NCI-H345 treated with DMSO at 0.1 percent for 48 hours (cell line): ENCODE measurements around the gene TECTA.
"Not testable (repeated sequence)": the region's sequence is repeated elsewhere in the genome, so short reads cannot be mapped to it uniquely, and the experiment has no call there.

ENCODE experiments used
- DNase-seq: peaks from one replicate; lab custom pipeline; 2025; ENCODE audit not compliant: unreplicated experiment; lab: John Stamatoyannopoulos, UW

The TECTA gene

DNA sequence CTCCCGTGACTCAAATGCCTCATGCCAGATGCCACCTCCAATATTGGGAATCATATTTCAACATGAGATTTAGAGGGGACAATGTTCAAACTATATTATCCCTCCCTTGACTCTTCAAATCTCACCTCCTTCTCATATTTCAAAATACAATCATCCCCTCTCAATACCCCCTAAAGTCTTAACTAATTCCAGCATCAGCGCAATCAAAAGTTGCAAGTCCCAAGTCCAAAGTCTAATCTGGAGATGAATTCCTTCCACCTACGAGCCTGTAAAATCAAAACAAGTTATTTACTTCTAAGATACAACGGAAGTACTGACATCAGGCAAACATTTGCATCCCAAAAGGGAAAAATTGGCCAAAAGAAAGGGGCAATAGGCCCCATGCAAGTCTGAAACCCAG lies 124.3 kb downstream of the TECTA start:
- no peak for DNase-seq

DNA sequence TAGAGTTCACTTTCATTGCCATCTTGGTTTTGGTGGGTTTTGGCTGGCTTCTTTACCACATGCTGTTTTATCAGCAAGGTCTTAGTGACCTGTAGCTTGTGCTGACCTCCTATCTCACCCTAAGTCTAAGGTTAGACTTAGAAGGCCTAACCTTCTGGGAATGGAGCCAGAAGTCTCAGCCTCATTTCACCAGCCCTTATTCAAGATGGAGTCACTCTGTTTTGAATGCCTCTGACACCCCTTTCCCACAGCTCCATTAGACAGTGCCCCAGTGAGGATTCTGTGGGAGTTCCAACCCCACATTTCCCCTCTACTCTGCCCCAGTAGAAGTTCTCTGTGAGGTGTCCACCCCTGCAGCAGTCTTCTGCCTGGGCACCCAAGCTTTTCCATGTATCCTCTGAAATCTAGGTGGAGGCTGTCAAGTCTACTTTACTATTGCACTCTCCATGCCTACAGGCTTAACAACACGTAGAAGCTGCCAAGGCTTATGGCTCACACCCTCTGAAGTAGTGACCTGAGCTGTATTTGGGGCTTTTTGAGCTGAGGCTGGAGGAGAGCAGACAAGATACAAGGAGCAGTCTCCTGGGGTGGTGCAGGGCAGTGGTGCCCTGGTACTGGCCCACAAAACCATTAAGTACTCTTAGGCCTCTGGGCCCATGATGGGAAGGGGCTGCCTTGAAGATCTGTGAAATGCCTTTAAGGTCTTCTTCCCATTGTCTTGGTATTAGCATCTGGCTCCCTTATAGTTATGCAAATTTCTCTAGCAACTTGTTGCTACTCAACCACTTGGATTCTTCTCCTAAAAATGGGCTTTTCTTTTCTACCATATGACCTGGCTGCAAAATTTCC lies 125.6 kb downstream of the TECTA start:
- DNase-seq, result no peak

DNA sequence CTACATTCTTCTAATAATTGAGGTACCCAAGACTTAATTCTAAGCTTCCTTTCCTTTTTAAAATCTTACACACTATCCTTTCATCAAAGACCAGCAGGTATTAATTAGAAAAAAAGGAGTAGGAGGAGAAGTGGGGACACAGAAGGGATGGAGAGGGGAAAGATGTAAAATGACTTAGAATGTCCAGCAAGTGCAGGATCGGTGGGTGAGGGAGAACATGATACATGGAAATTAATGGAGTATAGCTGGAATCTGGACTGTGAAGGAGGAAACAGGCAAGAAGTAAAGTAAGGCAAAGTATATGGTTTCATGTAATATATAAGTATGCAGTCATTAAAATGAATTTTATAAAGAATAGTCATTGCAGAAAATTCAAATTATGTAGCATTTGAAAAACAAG lies 127.8 kb downstream of the TECTA start:
- DNase-seq, result no peak

DNA sequence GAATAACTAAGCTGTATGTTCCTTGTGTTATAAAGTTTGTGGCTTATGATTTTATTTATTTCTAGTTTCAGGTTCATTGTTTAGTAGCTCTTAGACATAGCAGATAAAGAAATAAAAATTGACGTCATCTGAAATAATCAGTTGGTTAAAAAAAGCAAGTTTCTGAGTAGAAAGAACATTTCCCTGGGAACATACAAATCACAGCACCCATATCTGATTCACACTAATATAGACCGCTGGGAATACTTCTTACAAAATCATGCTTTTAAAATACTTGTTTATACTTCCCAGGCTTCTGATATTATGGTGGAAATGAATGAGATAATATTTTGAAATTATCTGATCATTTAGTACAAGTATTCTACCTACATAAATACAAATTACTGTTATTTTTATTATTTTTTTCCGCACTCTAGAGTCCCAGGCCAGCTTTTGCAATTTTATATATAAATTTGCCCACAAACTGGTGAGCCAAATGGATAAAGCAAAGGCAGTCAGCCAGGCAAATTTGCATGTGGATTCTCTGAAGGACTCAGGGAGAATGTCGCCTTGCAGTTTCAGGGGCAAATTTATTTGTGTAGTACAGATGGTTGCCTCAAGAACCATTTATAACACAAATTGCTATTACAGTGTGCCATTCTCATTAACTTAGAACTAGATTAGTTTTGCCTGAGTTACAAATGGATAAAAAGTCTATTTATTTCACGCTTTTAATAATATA lies 128.6 kb downstream of the TECTA start:
- no peak for DNase-seq

DNA sequence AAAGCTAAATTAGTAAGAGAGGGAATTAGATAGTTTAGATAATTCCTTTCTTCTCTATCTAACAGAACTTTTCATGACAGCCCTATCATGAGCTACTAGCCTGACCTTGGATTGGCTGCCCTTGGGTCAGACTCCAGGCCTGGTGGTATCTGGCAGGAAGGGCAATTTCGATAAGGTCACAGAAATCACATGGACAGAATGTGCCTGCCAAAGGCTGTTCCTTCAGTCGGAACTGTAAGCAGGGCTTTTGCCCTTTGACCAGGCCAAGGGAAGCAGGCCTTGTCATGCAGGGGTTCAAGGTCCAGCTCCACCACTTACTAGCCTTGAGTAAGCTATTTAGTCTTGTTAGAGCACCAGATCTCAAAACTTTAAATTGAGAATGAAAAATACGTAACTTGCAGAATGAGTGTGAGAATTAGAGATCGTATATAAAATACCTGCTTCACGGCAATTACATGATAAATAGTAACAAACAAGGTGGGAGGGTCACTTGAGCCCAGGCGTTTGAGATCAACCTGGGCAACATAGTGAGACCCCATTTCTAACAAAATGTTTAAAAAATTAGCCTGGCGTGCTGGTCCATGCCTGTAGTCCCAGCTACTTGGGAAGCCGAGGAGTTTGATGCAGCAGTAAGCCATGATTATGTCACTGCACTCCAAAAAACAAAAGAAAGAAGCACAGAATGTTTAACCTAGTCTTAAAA lies 130.7 kb downstream of the TECTA start:
- DNase-seq, result no peak

DNA sequence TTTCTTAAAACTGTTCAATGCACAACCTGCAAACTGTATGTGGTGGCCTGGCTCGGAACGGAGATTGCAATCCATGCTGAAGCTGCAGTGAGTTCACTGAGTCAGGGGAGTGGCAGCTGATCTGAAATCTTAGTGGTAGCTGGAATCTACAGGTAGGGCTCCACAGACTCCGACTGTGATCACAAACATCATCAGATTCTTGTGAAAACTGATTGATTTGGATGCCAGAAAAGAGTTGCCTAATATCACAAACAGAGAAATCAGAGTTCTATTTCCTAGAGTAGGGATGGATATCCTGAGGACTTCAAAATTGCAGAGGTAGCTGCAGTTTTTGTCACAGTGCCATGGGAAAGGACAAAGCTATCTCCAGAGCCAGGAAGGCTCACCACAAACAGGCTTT lies 134.0 kb downstream of the TECTA start:
- no peak for DNase-seq

DNA sequence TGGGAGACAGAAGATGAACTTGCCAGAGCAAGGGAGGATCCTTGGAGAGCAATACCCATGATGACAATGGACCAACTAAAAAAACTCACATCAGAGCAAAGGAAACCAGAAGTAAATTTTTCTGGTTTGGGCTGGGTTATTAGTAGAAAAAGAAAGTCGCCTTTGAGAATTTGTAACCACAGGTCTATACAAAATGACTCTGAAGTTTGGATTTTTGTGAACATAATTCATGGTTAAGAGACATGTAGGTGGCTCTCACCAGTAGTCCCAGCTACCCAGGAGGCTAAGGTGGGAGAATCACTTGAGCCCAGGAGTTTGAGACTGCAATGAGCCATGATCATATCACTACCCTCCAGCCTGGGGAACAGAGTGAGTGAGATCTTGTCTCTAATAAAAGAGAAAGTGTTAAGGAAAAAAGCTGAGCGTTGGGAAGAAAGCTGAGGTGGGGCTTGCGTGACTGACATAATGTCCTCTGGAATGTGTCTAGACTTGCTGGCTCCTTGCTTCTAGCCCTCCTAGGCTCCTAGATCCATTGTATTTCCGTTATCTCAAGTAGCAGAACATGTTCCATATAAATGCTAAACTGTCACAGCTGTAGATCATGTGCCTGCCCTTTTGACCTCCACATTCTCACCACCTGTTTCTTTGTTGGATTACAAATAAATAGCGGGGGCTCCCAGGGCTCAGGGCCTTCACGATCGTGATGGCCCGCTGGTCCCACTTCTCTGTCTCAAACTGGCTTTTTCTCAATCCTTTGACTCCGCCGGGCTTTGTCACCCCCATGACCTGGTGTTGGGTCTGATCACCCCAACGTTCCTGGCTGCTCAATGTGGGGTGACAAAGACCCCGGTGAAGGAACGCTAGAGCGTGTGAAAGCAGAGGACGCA lies 135.3 kb downstream of the TECTA start:
- DNase-seq, result no peak

DNA sequence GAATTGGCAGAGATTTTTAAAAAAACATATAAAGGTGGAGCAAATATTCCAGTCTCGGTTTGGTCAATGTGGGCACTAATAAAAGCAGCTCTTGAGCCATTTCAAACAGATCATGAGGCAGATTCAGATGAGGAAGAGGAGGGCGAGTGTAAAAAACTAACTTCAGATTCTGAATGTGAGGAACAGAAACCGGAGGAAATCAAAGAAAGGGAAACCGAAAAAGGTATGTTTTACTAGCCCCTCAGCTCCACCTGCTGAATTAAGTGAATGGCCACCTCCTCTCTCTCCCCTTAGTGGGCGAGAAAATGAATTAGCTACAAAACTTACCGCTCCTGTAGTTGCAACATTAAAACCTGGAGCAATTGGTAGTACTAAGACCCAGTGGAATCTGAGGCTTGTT lies 136.2 kb downstream of the TECTA start:
- DNase-seq, result not testable (repeated sequence)

DNA sequence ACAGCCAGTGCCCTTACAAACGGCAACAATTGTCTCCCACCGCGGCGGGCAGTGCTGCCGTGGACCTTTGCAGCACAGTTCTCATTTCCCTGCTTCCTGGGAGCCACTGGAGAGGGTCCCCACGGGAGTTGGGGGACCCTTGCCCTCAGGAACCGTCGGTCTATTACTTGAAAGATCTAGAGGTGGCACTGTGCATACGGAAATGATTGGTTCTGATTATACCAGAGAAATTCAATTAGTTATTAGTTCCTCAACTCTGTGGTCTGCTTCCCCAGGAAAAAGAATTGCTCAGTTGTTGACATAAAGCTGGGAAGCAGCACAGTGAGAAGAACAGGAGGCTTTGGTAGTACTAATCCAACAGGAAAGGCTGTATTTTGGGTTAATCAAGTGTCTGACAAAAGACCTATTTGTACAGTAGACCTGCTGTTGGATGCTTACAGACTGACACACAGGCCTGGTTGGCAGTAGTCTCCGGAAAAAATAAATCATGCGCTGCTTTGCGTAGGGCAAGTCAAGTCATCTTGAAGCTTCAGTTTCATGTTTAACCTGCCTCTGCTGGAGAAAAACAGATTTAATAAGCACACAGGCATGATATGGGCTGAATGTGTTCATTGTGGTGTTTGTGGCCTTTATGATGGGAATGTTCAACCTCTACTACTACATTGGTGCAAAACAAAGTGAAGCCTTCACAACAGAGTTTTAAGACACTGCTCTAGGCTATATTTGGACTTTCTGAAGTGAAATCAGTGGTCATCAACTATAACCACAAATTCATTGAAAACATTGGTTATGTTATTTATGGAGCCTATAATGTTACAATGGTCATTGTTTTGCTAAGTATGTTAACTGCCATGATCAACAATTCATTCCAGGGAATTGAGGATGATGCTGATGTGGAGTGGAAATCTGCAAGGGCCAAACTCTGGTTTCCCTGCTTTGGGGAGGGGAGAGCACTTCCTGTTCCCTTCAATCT lies 136.9 kb downstream of the TECTA start:
- DNase-seq, result no peak

DNA sequence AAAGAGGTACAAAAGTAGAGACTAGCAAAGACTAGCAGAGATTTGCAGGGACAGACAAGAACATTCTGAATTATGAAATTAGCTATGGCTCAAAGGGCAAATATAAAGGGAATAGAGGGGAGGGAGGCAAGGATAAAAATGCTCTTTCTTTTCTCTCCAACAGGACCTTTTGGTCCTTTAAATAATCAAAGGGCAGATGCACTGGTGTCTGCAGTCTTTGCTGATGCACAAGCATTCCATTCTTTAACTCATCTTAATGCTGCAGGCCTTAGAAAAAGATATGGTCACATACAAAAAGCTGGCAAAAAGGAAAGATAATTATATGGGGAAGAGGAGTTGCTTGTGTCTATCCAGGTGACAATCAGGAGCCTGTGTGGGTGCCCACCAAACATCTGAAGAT lies 137.9 kb downstream of the TECTA start:
- no peak for DNase-seq

DNA sequence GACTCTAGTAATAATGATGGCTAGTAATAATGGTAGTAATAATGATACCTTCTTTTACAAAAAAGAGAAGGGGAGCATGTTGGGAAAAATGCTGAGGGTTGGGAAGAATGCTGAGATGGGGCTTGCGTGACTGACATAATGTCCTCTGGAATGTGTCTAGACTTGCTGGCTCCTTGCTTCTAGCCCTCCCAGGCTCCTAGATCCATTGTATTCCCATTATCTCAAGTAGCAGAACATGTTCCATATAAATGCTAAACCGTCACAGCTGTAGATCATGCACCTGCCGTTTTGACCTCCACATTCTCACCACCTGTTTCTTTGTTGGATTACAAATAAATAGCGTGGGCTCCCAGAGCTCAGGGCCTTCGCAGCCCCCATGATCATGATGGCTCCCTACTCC lies 139.0 kb downstream of the TECTA start:
- DNase-seq, result not testable (repeated sequence)

DNA sequence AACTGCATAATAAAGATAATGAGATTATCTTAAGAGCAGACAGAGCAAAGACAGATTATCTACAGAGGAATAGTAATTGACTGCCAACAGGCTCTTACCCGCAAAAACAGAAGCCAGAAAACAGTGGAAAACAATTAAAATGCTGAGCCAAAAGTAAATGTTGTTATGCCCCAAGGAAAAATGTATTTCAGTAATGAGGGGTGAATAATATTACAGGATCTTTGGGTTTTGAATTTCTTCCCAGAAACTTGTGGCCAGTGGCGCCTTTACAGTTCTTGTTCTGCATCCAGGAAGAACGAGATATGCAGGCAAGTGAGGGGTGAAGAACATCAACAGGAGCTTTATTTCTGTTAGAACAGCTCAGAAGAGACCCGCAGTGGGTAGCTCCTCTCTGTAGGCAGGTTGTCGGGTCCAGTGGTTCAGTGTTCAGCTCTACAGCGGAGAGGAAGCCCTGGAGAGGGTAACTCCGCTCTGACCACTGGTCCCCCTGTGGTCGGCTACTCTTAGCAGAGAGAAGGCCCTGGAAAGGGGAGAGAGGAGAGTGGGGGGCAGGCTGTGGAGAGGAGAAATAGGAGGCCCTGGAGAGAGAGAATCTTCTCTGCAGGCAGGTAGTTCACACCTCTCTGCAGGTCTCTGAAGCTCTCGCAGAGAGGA lies 139.7 kb downstream of the TECTA start:
- no peak for DNase-seq
